Suppressor macrophage treated with lipopolysaccharide for 1 hour (primary cell): ENCODE data around the gene AP1B1.
"Not testable (repeated sequence)": the region's sequence is repeated elsewhere in the genome, so short reads cannot be mapped to it uniquely, and the experiment has no call there.

Experiments
- DNase-seq, 3 donors: peaks; one replicate each; pipeline ENCODE4 v3.0.0-alpha.2; 2020 to 2022

The AP1B1 gene

DNA sequence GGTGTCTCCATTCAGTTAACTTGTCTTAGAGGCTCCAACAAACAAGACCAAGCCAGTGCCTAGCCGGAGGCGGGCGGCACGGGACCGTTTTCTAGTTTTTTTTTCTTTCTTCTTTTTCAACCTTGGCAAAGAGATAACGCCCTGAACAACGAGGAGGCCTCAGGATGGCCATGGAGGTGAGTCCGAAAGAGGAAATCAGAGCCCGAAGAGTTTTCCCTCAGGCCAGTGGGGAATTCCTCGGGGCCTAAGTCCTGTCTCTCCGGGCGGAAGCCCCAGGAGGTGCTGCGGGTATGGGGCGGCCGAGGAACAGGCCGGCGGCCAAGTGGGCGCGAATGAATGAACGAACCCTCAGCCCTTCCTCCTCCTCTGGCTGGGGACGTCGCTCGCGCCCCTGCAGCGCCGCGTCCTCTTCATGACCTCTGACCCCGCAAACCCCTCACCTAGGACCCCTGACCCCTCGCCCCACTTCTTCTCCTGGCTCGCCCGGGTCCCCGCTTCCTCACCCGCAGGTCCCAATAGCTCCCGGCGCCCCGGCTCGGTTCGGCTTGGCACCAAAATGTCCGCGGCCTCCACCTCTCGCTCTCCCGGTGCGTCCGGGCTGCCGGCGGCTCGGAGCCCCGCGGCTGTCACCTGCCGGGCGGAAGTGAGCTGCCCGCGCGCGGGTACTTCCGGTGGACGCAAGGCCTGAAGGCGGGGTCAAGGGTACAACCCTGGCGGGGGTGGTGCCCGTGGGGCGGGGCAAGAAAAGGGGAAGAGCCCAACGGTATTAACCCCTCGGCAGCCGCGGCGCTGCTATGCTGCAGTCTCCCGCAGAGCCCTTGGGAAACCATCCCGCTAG is at the start of gene AP1B1:
Gene AP1B1, minus strand, starts transcription at position 650 of the 838 bp plus-strand sequence. CDS start 21,327 bp downstream, outside the sequence.
- peak; percentile 94 to 98 (median 96) for DNase-seq

DNA sequence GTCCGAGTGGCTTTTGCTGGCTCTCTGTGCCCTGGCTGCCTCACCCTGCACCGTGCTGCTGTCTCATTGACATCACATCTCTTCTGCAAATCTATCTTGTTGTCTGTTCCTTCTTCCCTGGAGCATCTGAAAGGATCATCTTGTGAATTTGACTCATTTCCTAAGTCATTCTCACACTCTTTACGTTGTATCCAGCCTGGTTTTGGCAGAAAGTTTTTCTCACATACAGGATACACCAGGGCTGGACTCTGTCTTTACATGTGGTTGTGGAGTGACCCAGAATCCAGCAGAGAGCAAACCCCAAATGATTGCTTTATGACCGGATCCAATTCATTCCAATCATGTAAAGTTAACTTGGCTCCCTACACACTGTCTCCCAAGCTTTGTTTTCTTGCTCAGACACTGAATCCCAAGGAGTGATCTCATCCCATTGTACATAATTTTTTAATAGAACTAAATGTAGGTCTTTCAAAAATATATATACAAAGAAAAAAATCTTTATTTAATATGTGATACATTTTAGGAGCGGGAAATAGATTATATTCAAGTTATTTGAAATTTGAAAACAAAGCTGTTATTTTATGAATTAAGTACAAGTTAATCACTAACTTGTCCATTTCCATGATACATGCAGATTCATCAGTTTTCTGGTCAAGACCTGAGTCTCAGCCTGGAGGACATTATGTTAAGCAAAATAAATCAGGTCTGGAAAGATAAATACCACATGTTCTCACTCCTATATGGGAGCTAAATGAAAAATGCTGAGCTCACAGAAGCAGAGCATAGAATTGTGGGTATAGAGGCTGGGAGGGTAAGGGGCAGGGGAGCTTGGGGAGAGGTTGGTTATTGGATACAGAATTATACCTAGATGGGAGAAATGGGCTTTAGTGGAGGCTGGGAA is 47.1 kb upstream of the AP1B1 start:
- no peak for DNase-seq

DNA sequence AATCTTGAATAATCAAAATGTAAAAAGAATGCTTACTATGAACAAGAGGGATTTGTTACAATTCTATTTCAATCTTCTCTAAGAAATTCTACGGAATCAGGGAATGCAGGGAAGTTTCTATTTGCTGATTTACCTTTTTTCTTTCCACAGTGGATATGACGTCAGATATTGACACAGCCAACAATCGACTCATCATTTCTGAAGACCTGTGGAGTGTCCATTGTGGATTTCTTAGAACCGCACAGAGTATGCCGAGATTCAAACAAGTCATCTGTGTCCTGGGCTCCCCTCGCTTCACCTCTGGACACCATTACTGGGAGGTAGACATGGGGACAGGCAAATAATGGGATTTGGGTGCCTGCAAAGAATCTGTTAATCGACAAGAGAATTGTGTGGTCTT is 45.9 kb upstream of the AP1B1 start:
- DNase-seq = no peak

DNA sequence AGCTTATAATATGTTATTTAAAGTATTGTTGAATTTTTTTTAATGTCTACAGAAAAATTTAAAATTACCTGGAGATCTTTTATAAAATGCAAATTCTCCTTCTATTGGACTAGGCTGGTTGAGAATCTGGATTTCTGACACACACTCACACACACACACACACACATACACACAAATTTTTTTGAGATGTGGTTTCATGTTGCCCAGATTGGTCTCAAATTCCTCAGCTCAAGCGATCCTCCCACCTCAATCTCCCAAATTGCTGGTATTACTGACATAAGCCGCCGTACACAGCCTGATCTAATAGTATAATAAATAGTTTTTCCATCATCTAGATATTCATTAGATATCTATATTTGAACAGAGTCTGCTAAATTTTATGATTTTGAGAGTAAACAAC is 45.5 kb upstream of the AP1B1 start:
- no peak for DNase-seq

DNA sequence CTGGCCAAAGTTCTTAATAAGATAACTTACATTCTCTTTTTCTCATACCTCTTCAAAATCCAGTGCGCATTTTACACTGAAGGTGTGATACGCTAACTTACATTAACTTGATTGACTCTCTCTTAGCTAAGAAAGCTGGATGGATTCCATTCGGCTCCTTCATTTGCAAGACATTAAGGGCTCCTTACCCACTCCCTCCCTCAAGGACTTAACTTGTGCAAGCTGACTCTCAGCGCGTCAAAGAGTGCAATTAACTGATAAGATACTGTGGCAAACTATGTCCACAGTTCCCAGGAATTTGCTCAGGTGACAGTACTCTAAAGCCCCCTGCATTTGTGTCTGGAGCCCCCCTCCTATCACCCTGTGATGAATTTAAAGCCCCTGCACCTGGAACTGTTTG is 43.6 kb upstream of the AP1B1 start:
- DNase-seq = no peak

DNA sequence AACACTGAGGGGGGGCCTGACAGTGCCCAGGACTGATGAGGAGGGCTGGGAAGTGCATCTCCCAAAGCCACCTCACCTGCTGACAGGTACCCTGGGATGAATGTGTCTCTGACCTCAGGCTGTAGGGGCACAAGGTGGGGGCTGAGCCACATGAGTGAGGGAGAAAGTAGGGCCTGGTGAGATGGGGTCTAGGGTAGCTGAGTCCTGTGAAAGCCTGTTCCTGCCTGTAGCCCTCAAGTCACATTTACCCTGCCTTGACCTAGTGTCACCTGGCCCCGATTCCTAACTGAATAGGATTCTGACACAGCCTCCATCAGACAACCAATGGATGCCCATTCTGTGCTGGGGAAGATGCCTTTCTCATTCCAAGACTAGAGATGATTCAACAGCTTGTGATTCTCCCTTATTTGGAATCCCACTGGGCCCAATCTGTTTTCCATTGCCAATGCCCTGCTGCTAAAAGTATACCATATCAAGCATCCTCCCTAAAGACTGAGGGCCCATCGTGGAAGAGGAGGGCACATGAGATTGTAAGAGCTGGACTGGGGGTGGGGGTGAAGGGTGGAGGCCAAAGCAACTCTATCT is 38.9 kb upstream of the AP1B1 start:
- no peak for DNase-seq

DNA sequence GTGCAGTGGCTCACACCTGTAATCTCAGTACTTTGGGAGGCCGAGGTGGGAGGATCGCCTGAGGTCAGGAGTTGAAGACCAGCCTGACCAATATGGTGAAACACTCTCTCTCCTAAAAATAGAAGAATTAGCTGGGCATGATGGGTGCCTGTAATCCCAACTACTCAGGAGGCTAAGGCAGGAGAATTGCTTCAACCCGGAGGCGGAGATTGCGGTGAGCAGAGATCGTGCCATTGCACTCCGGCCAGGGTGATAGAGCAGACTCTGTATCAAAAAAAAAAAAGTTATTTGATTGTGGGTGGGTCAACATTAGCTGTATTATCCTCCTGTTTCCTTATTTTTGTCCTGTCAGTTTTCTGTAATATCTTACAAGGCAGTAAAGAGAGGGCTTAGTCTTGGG is 38.1 kb upstream of the AP1B1 start:
- DNase-seq = no peak

DNA sequence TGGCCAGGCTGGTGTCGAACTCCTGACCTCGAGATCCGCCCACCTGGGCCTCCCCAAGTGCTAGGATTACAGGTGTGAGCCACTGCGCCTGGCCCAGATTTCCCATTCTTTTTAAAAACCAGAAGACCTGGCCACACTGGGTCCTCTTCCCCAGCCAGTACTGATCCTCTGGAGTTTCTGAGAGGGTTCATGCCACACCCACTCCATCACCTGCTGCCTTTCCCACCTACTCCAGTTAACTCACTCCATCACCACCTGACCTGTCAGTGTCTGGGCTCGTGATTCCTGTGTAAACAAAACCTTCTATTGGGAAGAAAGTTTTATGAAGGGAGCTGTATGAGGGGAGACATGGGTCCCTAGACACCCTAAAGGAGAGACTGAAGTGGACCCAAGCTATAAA is 30.3 kb upstream of the AP1B1 start:
- not testable (repeated sequence) for DNase-seq

DNA sequence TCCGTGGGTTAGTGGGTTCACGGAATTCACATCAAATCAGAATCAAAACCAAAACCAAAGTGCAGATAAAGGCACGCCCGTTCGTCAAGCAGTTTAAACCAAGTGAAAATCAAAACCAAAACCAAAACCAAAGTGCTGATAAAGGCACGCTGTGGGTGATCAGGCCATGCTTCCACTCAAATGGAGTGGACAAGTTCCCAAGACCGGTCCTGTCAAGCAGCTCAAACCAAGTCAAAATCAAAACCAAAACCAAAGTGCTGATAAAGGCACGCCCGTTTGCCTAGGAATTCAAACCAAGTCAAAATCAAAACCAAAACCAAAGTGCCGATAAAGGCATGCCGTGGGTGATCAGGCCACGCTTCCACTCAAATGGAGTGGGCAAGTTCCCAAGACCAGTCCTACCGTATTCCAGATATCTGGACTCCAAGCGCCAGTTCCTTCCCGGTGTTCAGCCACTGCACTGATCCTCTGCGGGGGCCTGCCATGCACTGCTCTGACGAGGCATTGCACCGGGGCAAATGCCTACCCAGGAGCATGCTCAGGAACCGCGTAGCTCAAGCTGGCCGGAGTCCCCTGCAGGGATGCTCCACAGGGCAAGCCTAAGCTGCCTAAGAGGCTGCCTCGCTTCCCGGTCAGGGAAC is 26.7 kb upstream of the AP1B1 start:
- peak; percentile 73 to 84 (median 74) for DNase-seq

DNA sequence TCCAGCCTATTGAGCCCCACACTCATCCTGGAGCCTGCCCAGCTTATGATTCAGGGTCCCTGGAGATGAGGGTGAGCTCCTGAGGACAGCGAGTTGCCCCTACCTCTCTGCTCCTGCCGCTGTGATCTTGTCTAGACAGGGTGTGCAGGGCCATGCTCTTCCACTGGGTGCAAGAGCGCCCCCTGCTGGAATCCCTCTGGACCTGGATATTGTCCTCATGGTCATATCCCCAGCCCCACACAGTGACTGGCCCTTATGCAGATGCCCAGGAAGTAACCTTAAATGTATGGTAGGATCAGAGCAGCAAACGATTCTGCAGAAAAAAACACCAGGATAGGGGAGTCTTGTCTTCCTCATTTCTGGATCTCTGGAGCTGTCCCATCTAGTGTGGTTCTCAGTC is 24.4 kb upstream of the AP1B1 start:
- peak in 1 of 3 donors; percentile 37 for DNase-seq

DNA sequence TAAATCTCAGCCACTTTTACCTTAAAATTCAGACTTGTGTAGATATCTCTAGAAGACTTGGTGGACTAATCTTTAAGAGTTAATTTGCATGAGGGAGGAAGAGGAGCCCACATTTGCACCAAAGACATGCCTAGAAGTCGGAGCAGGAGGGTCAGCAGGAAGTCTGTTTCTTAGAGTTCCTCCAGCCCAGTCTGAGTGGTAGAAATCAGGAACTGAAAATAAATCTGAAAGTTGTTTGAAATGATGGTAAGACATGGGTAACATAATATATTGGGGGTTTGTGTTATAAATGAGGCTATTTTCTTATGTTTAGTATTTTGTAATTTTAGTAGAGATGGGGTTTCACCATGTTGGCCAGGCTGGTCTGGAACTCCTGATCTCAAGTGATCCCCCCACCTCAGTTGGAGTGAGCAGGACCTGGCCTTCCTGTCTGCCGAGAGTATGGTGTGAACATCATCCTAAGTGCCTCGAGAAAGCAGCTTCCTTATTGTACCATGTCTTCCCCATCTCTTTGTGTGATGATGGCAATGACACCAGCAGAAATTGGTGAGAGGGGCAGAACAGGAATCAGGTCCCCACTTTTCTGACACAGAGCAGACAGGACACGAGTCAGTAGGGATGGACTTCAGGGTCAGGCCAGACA is 23.3 kb upstream of the AP1B1 start:
- DNase-seq = peak; percentile 37 to 50 (median 41)

DNA sequence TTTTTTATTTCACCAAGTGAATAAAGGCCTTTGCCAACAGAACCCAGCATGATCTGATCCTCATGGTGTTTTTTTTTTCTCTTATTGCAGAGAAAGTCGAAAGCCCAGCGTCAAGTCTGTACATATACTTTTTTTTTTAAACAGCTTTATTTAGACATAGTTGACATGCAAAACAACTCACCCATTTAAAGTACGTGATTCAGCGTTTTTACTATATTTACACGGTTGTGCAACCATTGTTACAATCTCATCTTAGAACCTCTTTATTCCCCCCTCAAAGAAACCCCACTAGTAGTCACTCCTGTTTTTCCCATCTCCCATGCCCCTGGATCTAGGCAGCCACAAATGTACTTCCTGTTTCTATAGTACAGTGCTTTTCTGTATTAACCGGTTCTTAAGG is 20.6 kb upstream of the AP1B1 start:
- DNase-seq = peak; percentile 33 to 63 (median 60)

DNA sequence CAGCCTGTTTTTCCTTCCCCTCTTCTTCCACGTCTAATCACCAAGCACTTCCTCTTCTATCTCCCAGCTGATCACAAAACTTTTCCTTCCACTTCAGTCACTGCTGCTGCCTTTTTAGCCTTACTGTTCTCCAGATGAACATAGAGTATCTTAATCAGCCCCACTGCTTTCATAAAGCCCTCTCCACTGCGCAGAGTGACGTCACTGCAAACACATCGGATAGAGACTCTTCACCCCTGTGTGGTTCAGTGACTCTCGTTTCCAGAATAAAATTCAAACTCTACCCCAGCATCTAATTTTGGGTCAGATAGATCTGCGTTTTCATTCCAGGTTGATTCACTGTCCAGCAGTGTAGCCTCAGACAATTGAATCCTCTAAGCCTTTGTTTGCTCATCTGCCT is 13.2 kb upstream of the AP1B1 start:
- not testable (repeated sequence) for DNase-seq

DNA sequence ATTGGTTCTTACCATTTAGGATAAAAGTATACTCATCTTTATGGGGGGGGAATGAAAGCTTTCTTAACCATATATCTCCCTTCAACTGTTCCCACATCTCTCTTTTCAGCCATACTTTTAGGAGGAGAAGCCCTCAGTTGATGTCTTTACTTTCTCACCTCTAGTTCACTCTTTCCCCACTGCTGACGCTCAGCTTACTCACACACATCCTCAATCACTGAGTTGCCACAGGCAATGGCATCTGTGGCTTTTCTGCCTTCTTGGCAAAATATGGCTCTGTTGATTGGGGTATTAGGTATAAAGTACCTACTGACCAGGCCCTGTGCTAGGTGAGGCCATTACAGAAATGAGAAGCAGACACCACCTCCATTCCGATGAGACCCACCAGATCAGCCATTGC is 12.2 kb upstream of the AP1B1 start:
- no peak for DNase-seq

DNA sequence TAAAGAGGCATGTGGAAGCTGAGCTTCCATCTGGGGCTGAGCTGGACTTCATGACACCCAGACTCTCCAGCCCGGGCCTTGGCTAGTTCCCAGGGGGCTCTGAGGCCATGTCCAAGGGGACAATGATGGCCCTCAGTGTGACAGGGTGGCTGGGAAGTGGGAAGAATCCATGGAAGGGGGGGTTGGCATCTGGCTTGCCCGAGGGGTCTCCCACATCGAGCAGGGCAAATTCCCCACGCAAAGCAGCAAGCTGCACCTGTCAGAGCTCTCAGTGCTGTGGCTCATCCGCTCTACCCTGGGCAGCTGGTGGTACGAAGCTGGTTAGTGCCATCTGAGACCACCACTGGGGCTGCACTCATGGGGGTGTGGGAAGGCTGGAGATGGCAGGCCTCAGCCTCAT is 9.4 kb upstream of the AP1B1 start:
- DNase-seq = no peak

DNA sequence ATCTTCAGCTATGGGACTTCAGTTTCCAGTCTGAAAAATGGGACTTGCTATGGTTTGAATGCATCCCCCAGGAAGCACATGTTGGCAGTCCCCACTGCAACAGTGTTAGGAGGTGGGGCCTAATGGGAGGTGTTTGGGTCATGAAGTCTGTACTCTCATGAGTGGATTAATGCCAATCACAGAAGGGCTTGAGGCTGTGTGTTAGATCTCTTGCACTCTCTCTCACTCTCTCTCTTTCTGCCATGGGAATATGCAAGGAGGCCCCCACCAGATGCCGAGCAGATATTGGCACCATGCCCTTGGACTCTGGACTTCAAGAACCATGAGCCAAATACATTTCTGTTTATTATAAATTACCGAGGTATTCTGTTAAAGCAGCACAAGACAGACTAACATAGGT is 7.8 kb upstream of the AP1B1 start:
- no peak for DNase-seq

DNA sequence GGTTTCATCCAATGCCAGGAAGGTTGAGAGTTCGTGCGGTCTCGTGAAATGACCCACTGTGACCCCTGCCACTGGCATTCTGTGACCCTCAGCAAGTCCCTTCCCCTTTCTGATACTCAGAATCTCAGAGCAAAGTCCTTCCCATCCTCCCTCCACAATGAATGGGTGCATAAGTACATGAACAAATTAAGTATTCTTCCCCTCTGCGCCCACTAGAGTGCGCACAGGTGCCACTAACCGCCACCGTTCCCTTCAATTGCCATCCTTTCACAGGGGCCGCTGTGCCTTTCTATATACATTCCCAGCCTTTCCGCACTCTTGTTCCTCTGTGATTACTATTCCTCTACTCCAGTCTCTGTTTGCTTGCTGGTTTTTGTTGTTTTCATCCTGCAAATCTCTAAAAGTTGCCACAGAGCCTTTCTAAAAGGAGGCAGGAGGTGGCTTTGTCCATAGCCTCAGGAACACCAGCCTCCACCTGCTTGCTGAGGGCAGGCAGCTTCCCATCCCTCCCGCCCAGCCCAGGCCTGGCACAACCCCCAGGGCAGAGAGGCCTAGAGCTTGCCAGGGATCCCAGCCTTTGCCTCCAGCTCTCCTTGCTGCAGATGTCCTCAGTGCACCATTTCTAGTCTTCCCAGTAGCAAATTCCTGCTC is 6.7 kb upstream of the AP1B1 start:
- DNase-seq = peak; percentile 82 to 85 (median 84)

DNA sequence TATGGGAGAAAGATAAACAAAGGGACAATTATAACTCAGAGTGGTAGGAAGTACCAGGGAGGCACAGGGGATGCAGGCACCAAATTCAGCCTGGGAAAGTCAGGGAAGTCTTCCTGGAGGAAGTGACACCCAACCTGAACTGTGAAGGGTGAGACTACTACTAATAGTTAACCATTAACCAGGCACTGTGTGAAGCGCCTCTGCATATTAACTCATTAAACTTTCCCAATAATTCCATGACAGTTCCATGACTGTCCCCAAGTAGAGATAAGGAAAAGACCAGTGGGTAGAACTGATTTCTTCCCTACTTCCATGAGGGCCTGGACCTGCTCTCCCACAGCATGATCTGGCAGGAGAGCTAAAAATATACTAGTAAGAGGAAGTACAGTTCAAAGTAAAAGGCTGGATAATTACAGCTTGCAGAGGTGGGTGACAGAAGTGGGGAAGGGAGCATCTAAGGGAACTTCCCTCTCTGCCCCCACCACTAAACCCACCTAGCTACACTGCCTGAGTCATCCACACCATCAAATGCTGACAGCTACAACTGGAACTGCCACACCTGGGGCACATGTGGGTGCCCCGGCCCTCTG is 4.7 kb upstream of the AP1B1 start:
- peak; percentile 37 to 46 (median 41) for DNase-seq

DNA sequence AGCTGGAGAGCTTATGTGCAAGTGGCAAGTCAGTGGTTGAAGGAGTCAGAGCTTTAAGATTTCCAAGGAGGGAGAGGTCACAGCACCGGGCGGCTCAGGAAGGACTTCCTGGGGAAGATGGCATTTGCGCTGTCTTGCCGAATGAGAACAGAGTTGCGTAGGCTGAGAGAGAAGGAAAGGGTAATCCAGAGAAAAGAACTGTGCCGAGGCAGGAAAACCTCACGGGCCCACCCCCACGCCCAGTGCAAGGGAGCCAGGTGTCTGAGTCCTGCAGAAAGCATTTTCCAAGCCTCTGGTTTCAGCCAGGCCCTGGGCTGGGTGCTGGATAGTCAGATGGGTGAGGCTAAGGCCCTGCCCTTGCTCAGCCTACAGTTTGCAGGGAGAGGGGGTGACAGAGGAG is 3.2 kb upstream of the AP1B1 start:
- no peak for DNase-seq

DNA sequence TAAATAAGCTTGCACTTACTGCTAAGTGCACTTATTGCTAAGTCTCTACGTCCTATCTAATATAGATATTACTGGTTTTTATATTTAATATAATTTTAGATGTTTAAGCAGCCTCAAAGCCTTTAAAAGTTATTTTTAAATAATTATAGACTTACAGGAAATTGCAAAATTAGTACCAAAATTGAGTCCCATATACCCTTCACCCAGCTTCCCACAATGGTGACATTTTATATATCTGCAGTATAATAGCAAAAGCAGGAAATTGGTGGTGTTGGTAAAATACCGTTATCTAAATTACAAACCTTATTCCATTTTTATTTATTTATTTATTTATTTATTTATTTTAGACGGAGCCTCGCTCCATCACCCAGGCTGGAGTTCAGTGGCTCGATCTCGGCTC is 1.9 kb upstream of the AP1B1 start:
- no peak for DNase-seq

DNA sequence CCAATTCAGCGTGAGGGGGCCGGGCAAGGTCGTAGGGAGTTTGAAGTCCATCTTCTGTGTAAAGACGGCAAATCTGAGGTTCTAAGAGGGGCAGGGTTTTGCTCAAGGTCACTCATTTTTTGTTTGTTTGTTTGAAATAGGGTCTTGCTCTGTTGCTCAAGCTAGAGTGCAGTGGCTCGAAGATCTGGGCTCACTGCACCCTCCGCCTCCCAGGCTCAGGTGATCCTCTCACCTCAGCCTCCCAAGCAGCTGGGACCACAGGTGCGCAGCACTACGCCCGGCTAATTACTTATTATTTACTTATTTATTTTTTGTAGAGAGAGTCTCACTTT is 355 bp upstream of the AP1B1 start:
- DNase-seq = no peak

DNA sequence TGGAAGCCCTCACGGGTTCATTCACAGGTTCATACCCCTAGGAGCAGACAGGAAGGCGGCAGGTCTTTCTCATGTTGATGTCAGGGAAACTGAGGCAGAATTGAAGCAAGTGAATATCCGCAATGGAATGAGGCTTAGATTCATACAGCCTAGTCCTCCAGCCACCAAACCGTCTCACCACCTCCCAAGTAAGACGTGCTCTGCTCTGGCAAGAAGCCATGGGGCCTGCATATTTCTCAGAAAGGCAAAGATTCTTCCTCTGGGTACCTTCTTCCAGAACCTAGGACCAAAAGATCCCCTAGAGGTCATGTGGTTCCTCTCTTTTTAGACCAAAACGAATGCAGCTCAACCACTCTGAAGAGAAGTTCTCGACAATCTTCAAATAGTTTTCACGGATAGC is 1.7 kb downstream of the AP1B1 start:
- DNase-seq = no peak
